Kidney (tissue), 14 donors: ENCODE data around the gene ZDHHC7. TPM values are rescaled to one million over a fixed set of nuclear protein-coding genes. Genes with fewer than 3 reads are reported as not detected.

Experiments
- DNase-seq, 5 donors: peaks; one replicate each; pipeline ENCODE4 v3.0.0-alpha.2; 2013 to 2020
- FAIRE-seq: peaks from 2 replicates; lab custom pipeline; 2012; peaks lifted over from hg19 to GRCh38; lab: Jason Lieb, UNC
- H3K27ac ChIP-seq, 2 donors: one replicate each; pipeline ENCODE4 v1.7.0; 2013; ENCODE audit warnings: low read depth in 2 of 2, low read length in 2 of 2, inconsistent platforms in 1 of 2
- H3K27me3 ChIP-seq: one replicate; pipeline ENCODE4 v1.7.1; 2013; ENCODE audit warnings: low read length, inconsistent platforms; ENCODE audit not compliant: control insufficient read depth, insufficient read depth
- H3K36me3 ChIP-seq, 3 donors: one replicate each; pipeline versions ENCODE4 v1.7.0 to v1.7.1; 2013; ENCODE audit warnings: low read length in 3 of 3, control low read depth in 1 of 3, inconsistent platforms in 1 of 3; ENCODE audit not compliant: insufficient read depth in 3 of 3, control insufficient read depth in 2 of 3
- H3K4me1 ChIP-seq, 3 donors: one replicate each; pipeline versions ENCODE4 v1.7.0 to v1.7.1; 2013; ENCODE audit warnings: low read length in 3 of 3, inconsistent platforms in 1 of 3, low read depth in 1 of 3; ENCODE audit not compliant: control insufficient read depth in 2 of 3, insufficient read depth in 2 of 3
- H3K4me3 ChIP-seq, 3 donors: one replicate each; pipeline versions ENCODE4 v1.7.0 to v1.8.1; 2013; ENCODE audit warnings: low read length in 3 of 3, control low read depth in 1 of 3, inconsistent platforms in 1 of 3
- H3K9ac ChIP-seq, 3 donors: one replicate each; pipeline versions ENCODE4 v1.7.0 to v1.7.1; 2013; ENCODE audit warnings: low read length in 3 of 3, control low read depth in 1 of 3, inconsistent platforms in 1 of 3
- H3K9me3 ChIP-seq, 3 donors: one replicate each; pipeline versions ENCODE4 v1.7.0 to v1.7.1; 2013; ENCODE audit warnings: low read length in 3 of 3, control low read depth in 1 of 3, inconsistent platforms in 1 of 3; ENCODE audit not compliant: control insufficient read depth in 2 of 3, insufficient read depth in 1 of 3
- intact Hi-C: fragments of 100-400 bp; cut with DNase I; formaldehyde crosslinking; loops from one replicate; pipeline ENCODE4 v1.11.1; 2022
- polyA plus RNA-seq: library from polyadenylated mRNA; stranded (reverse); fragments of 350-450 nt; fragmentation: Illumina TruSeq; extraction: RNeasy Lipid Tissue Mini Kit (QIAGEN cat#74804); gene quantifications from one replicate; pipeline ENCODE4 v1.2.3, GENCODE V29; 2014; ENCODE audit warnings: low read depth, low replicate concordance; ENCODE audit not compliant: insufficient read depth
- total RNA-seq: library from RNA; stranded (reverse); fragmentation: NEBNext Ultra II Directional; extraction: Animal tissue kit (Norgen Biotek cat#: 25700); gene quantifications from one replicate; pipeline ENCODE4 v1.2.1, GENCODE V29; 2021
- TF ChIP-seq, protein P1 (sequence below): IDR thresholded peaks from 3 replicates; pipeline ENCODE4 v1.5.1; 2012; ENCODE audit warnings: mild to moderate bottlenecking, moderate library complexity, borderline replicate concordance; ENCODE audit not compliant: insufficient read depth; ENCODE audit errors: extremely low read depth
- donor health status: control.
- donor health status: control.
- donor health status: control.
- donor health status: control.
- donor health status: control.
- donor health status: DM: yes; HTN: yes; CAD: no.
- donor health status: Normal renal cell carcinoma (clear cell type).

The ZDHHC7 gene
- total and polyA plus RNA-seq, 2 donors from 2014 or later: 23.4 to 54.4 TPM

DNA sequence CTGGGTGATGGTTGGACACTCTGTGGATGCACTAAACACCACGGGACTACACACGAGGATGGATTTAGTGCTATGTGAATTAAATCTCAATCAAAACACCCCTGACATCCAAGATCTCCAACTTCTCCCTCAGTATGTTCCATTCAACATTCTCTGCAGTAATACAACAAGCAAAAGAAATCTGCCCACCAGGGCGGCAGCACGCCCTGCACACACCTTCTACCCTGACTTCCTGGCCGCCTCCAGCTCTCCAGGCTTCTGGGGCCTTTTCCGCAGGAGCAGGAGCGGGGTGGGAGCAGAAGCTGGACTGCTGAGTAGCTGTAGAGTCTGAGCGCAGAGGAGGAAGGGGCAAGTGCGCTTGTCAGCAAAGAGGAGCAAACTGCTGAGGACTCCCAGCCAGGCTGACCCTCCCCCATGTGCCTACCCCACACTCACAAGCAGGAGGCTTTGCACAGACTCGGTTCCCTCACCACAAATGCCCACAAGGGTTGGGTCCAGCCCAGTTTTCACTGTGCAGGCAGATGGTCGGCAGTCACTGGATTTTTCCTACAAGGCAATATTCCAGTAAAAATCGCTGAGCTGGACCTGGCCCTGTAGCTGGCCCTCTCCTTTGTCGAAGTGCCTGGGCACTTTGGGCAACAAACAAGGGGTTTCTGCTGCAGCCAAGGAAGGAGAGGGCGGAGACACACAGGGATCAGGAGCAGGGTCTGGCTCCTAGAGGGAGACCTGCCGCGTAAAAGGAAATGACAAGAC lies 22.8 kb downstream of the ZDHHC7 start:
- DNase-seq (no peak), FAIRE-seq (no peak)
- H3K27me3 ChIP-seq: no peaks in the 10 kb centered on the region
- H3K27ac ChIP-seq: no peak overlapping the region
- intact Hi-C loops: no loop called here
- peaks cover 0 to 2% (median 0%) of the 10 kb centered on the region in 3 donors for H3K4me1 ChIP-seq
- H3K36me3 ChIP-seq: peaks cover 4 to 30% (median 25%) of the 10 kb centered on the region in 3 donors
- TF ChIP-seq, protein P1, sequence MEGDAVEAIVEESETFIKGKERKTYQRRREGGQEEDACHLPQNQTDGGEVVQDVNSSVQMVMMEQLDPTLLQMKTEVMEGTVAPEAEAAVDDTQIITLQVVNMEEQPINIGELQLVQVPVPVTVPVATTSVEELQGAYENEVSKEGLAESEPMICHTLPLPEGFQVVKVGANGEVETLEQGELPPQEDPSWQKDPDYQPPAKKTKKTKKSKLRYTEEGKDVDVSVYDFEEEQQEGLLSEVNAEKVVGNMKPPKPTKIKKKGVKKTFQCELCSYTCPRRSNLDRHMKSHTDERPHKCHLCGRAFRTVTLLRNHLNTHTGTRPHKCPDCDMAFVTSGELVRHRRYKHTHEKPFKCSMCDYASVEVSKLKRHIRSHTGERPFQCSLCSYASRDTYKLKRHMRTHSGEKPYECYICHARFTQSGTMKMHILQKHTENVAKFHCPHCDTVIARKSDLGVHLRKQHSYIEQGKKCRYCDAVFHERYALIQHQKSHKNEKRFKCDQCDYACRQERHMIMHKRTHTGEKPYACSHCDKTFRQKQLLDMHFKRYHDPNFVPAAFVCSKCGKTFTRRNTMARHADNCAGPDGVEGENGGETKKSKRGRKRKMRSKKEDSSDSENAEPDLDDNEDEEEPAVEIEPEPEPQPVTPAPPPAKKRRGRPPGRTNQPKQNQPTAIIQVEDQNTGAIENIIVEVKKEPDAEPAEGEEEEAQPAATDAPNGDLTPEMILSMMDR: no peak
- H3K9me3 ChIP-seq: no peaks in the 10 kb centered on the region
- H3K4me3 ChIP-seq: no peak overlapping the region
- H3K9ac ChIP-seq: no peak overlapping the region

GRCh38 chr16:84986879-84987278 lies 24.5 kb downstream of the ZDHHC7 start:
- H3K27ac ChIP-seq: no peak overlapping the region
- FAIRE-seq (no peak), DNase-seq (peak in 1 of 5 donors; percentile 14)
- H3K4me3 ChIP-seq: no peak overlapping the region
- peaks cover 4 to 30% (median 29%) of the 10 kb centered on the region in 3 donors for H3K36me3 ChIP-seq
- intact Hi-C loops: no loop called here
- H3K9ac ChIP-seq: no peak overlapping the region
- no peaks in the 10 kb centered on the region for H3K9me3 ChIP-seq
- TF ChIP-seq, protein P1: no peak
- H3K27me3 ChIP-seq: no peaks in the 10 kb centered on the region
- H3K4me1 ChIP-seq: peaks cover 0 to 2% (median 0%) of the 10 kb centered on the region in 3 donors

- no peaks in the 10 kb centered on the region for H3K27me3 ChIP-seq
- DNase-seq (peak in 1 of 5 donors; percentile 46), FAIRE-seq (no peak)
- no peak overlapping the region for H3K9ac ChIP-seq
- peaks cover 4 to 36% (median 36%) of the 10 kb centered on the region in 3 donors for H3K36me3 ChIP-seq
- TF ChIP-seq, protein P1: no peak
- H3K27ac ChIP-seq: no peak overlapping the region
- intact Hi-C loops: no loop called here
- H3K4me1 ChIP-seq: peaks cover 0 to 2% (median 0%) of the 10 kb centered on the region in 3 donors
- no peaks in the 10 kb centered on the region for H3K9me3 ChIP-seq
- no peak overlapping the region for H3K4me3 ChIP-seq
Observed at GRCh38 chr16:84986102-84986501, 25.2 kb downstream of the ZDHHC7 start.
